Measurements from ENCODE around the gene WNT3A. TPM values are rescaled to one million over a fixed set of nuclear protein-coding genes. Genes with fewer than 3 reads are reported as not detected.
"Not testable (repeated sequence)": the region's sequence is repeated elsewhere in the genome, so short reads cannot be mapped to it uniquely, and the experiment has no call there.

Gene WNT3A
- total and polyA plus RNA-seq, 2 of the 4 experiments (the other 2 are of a cell fraction): not detected

- no peaks in the 10 kb centered on the region for H4K20me1 ChIP-seq (ENCODE audit: insufficient read depth, low read length)
- ChIA-PET POLR2A (ENCODE audit: unreplicated experiment) (interaction anchor here (0.6 kb wide), 1 partner anchor 695 kb away, joined by 4 read pairs; no protein-coding TSS in a partner anchor), CTCF (no interaction called here)
Observed at GRCh38 chr1:228018961-228019721, 12.3 kb downstream of the WNT3A start.

DNA sequence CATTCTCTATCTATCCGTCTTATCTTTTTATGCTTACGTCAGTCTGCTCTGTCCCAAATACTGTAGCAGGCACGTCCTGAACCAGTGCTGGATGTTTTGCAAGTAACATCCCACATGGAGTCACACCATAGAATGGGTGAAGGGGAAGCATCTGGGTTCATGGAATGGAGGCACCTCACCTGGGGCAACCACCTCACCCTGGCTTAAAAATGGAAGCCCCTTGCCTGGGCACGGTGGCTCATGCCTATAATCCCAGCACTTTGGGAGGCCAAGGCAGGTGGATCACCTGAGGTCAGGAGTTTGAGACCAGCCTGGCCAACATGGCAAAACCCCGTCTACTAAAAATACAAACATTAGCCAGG, 12.9 kb downstream of the WNT3A start:
- H3K4me1 ChIP-seq (ENCODE audit: control insufficient read depth, insufficient read depth, low read length); H3K79me1 ChIP-seq (ENCODE audit: low read depth in 1 of 2, low read length in 2 of 2); H2AFZ ChIP-seq (replicated peaks; ENCODE audit: low read length, poor library complexity); H3K14ac ChIP-seq (replicated peaks; ENCODE audit: low read depth, low read length); H3K27me3 ChIP-seq (ENCODE audit: control insufficient read depth, insufficient read depth, low read length); H2AK9ac ChIP-seq (replicated peaks; ENCODE audit: low read depth, low read length, poor library complexity); in situ Hi-C loops (cut with MboI; ENCODE audit: low sequenced_read_pairs); ATAC-seq (ENCODE audit: low read depth); BruUV-seq (replicated peaks); intact Hi-C loops (cut with micrococcal nuclease); H3K4me2 ChIP-seq (ENCODE audit: low read depth, low read length); H3K56ac ChIP-seq (ENCODE audit: extremely low read depth, insufficient read depth, low read length); H4K8ac ChIP-seq (ENCODE audit: low read depth in 2 of 2, low read length in 2 of 2); H3K23ac ChIP-seq (ENCODE audit: low read depth, low read length); CTCF ChIA-PET; dilution Hi-C loops (cut with HindIII; ENCODE audit: low sequenced_read_pairs, unreplicated experiment); H2AK5ac ChIP-seq (ENCODE audit: low read depth, low read length); DNase-seq; H2BK120ac ChIP-seq (ENCODE audit: low read depth, low read length); POLR2A ChIA-PET (ENCODE audit: unreplicated experiment); H3K36me3 ChIP-seq (ENCODE audit: control insufficient read depth, insufficient read depth, low read length); H3K4ac ChIP-seq (ENCODE audit: low read depth, low read length); H2BK5ac ChIP-seq (ENCODE audit: low read depth, low read length, poor library complexity, severe bottlenecking); H3K9me1 ChIP-seq (ENCODE audit: insufficient read depth, low read length); H2BK15ac ChIP-seq (ENCODE audit: low read depth, low read length); H3K27ac ChIP-seq (ENCODE audit: insufficient read depth, low read length); H3K4me3 ChIP-seq (ENCODE audit: insufficient read depth, low read depth, low read length); H3K9ac ChIP-seq (ENCODE audit: low read depth, low read length); H3K9me3 ChIP-seq (ENCODE audit: control insufficient read depth, insufficient read depth, low read length); H4K20me1 ChIP-seq (ENCODE audit: insufficient read depth, low read length); H4K91ac ChIP-seq (ENCODE audit: insufficient read depth, low read depth, low read length); H4K5ac ChIP-seq (ENCODE audit: low read depth, low read length); H2BK20ac ChIP-seq (ENCODE audit: low read depth, low read length); H3K18ac ChIP-seq (ENCODE audit: low read depth, low read length): not testable (repeated sequence)
- WGBS, 2 experiments (ENCODE audit: extremely low coverage in 2 of 2, insufficient read length in 1 of 2): no CpG with 5 or more reads among the region's 5 CpGs

More at GRCh38 chr1:228018961-228019721, 12.3 kb downstream of the WNT3A start:
- Histone ChIP-seq H4K8ac (ENCODE audit: low read depth in 2 of 2, low read length in 2 of 2) (no peak overlapping the region), H2BK5ac (ENCODE audit: low read depth, low read length, poor library complexity, severe bottlenecking) (no peak overlapping the region), H2BK20ac (ENCODE audit: low read depth, low read length) (no peak overlapping the region), H2BK120ac (ENCODE audit: low read depth, low read length) (no peak overlapping the region), H3K4me1 (ENCODE audit: control insufficient read depth, insufficient read depth, low read length) (peaks cover 5% of the 10 kb centered on the region), H3K36me3 (ENCODE audit: control insufficient read depth, insufficient read depth, low read length) (no peaks in the 10 kb centered on the region), H3K27ac (ENCODE audit: insufficient read depth, low read length) (no peak overlapping the region), H2BK15ac (ENCODE audit: low read depth, low read length) (no peak overlapping the region), H3K9me1 (ENCODE audit: insufficient read depth, low read length) (peaks cover 4% of the 10 kb centered on the region; the same call in 1 of the 2 replicates), H4K91ac (ENCODE audit: insufficient read depth, low read depth, low read length) (no peak overlapping the region), H3K23ac (ENCODE audit: low read depth, low read length) (no peak overlapping the region), H3K4me3 (ENCODE audit: insufficient read depth, low read depth, low read length) (no peak overlapping the region), H3K14ac (replicated peaks; ENCODE audit: low read depth, low read length) (no peak overlapping the region), H3K9me3 (ENCODE audit: control insufficient read depth, insufficient read depth, low read length) (no peaks in the 10 kb centered on the region), H3K18ac (ENCODE audit: low read depth, low read length) (no peak overlapping the region), H2AFZ (replicated peaks; ENCODE audit: low read length, poor library complexity) (no peak overlapping the region), H3K4me2 (ENCODE audit: low read depth, low read length) (no peak overlapping the region), H4K5ac (ENCODE audit: low read depth, low read length) (no peak overlapping the region), H2AK5ac (ENCODE audit: low read depth, low read length) (no peak overlapping the region), H3K79me1 (ENCODE audit: low read depth in 1 of 2, low read length in 2 of 2) (no peaks in the 10 kb centered on the region), H2AK9ac (replicated peaks; ENCODE audit: low read depth, low read length, poor library complexity) (no peak overlapping the region), H3K56ac (ENCODE audit: extremely low read depth, insufficient read depth, low read length) (no peak overlapping the region), H3K27me3 (ENCODE audit: control insufficient read depth, insufficient read depth, low read length) (peaks cover 4% of the 10 kb centered on the region; the same call in 1 of the 2 replicates), H3K9ac (ENCODE audit: low read depth, low read length) (no peak overlapping the region), H3K4ac (ENCODE audit: low read depth, low read length) (no peak overlapping the region)
- no peak for ATAC-seq (ENCODE audit: low read depth)
- DNase-seq: no peak
- TF ChIP-seq MAFK (IDR thresholded peaks at IDR 0.05; ENCODE audit: low read depth, low read length) (0 out of 2 replicates have a peak, but pooled peaks have one; percentile 22), MAZ (IDR thresholded peaks at IDR 0.05; ENCODE audit: borderline replicate concordance, low read depth, low read length) (no peak), RAD21 (IDR thresholded peaks at IDR 0.05; ENCODE audit: low read length) (no peak)
- TF ChIP-seq, protein P1, sequence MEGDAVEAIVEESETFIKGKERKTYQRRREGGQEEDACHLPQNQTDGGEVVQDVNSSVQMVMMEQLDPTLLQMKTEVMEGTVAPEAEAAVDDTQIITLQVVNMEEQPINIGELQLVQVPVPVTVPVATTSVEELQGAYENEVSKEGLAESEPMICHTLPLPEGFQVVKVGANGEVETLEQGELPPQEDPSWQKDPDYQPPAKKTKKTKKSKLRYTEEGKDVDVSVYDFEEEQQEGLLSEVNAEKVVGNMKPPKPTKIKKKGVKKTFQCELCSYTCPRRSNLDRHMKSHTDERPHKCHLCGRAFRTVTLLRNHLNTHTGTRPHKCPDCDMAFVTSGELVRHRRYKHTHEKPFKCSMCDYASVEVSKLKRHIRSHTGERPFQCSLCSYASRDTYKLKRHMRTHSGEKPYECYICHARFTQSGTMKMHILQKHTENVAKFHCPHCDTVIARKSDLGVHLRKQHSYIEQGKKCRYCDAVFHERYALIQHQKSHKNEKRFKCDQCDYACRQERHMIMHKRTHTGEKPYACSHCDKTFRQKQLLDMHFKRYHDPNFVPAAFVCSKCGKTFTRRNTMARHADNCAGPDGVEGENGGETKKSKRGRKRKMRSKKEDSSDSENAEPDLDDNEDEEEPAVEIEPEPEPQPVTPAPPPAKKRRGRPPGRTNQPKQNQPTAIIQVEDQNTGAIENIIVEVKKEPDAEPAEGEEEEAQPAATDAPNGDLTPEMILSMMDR (conservative IDR thresholded peaks at IDR 0.05; ENCODE audit: low read depth, low read length): no peak
- in situ Hi-C loops (cut with MboI; ENCODE audit: low sequenced_read_pairs) (no loop called here), intact Hi-C loops (cut with micrococcal nuclease) (no loop called here), dilution Hi-C loops (cut with HindIII; ENCODE audit: low sequenced_read_pairs, unreplicated experiment) (no loop called here)
- no TSS peak for BruUV-seq (replicated peaks)
- WGBS, 2 experiments (ENCODE audit: extremely low coverage in 2 of 2, insufficient read length in 1 of 2): 33% methylated on average over 2 of the region's 9 CpGs; no CpG with 5 or more reads in 1 of the 2 experiments
